Brain microvascular endothelial cell (primary cell): ENCODE data around the gene NMS.
A peak's percentile ranks its signal among the peaks of the same experiment; 100 is the strongest.

ENCODE experiments used
- DNase-seq: peaks from one replicate; pipeline ENCODE4 v3.0.0-alpha.2; 2020
- H3K27ac ChIP-seq: fragments of 250-450 bp; sonication (Bioruptor Pico); 2 replicates; pipeline ENCODE4 v1.5.1; 2020; ENCODE audit warnings: mild to moderate bottlenecking, moderate library complexity
- H3K27me3 ChIP-seq: fragments of 250-450 bp; sonication (Bioruptor Pico); replicated peaks from 2 replicates; pipeline ENCODE4 v1.5.1; 2020; ENCODE audit warnings: mild to moderate bottlenecking
- H3K36me3 ChIP-seq: fragments of 250-450 bp; sonication (Bioruptor Pico); replicated peaks from 2 replicates; pipeline ENCODE4 v1.5.1; 2020; ENCODE audit warnings: mild to moderate bottlenecking
- H3K4me3 ChIP-seq: 2 replicates; pipeline ENCODE4 v1.5.1; 2011; ENCODE audit warnings: low read depth, mild to moderate bottlenecking, control low read depth, low read length, moderate library complexity
- CTCF ChIP-seq: IDR thresholded peaks from 2 replicates; pipeline ENCODE4 v1.5.1; 2011; ENCODE audit warnings: low read depth, mild to moderate bottlenecking, moderate library complexity, low read length, control low read depth, inconsistent platforms; ENCODE audit errors: missing control alignments
- in situ Hi-C: cut with HindIII; loops from 2 replicates; pipeline ENCODE4 v1.10.0; 2017; ENCODE audit warnings: low sequenced_read_pairs, low pct_ligation_motif_present

The NMS gene

DNA sequence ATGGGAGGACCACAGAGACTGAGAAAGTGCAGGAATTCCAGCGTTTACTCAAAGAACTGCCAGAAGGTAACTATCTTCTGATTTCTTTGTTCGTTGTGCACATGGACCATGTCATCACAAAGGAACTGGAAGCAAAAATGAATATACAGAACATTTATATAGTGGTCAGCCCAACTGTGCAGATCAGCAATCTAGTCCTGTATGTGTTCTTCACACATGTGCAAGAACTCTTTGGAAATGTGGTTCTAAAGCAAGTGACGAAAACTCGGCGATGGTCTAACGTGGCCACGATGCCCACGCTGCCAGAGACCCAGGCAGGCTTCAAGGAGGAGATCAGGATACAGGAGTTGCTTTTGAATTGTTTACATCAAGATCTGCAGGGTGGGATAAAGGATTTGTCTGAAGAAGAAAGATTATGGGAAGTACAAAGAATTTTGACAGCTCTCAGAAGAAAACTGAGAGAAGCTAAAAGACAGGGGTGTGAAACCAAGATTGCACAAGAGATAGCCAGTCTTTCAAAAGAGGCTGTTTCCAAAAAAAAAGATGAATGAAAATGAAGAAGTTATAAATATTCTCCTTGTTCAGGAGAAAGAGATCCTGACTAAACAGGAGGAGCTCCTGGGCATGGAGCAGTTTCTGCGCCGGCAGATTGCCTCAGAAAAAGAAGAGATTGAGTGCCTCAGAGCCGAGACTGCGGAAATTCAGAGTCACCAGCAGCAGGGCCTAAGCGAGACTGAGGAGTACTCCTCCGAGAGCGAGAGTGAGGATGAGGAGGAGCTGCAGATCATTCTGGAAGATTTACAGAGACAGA is 44.5 kb upstream of the NMS start:
- no peaks in the 10 kb centered on the region for H3K36me3 ChIP-seq
- in situ Hi-C loops, result no loop called here
- H3K27ac ChIP-seq, result no peak overlapping the region
- H3K4me3 ChIP-seq, result no peak overlapping the region
- no peak for DNase-seq
- H3K27me3 ChIP-seq, result no peaks in the 10 kb centered on the region
- TF ChIP-seq CTCF, result no peak

DNA sequence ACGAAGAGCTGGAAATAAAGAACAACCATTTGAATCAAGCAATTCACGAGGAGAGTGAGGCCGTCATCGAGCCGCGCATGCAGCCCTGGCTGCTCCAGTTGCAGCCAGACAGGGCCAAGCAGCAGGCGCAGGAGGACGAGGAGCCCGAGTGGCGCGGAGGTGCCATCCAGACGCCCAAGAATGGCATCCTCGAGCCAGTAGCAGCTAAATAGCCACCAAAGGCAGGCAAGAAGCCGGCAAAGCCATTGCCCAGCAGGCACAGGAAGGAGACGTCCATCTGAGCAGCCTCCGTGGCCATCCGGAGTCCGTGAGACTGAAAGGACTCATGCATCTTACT is 43.9 kb upstream of the NMS start:
- H3K36me3 ChIP-seq, result no peaks in the 10 kb centered on the region

DNA sequence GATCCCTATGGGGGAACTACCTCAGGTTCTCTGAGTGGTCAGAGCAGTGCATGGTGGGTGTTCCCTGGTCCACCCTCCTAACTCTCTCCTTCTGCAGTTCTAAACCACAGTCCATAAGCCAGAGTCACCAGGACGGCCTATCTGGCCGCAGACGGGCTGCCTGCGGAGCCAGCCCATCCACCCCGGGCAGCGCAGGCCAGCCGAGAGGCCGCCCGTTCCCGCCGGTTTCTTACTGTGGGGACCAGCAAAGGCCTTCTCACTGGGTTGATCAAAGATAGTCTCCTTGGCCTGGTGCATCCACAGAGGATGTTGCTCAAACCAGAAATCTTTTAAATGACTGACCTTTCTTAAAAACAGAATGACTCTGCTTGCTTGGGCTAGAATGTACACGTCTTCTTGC is 43.2 kb upstream of the NMS start:
- DNase-seq, result no peak
- TF ChIP-seq CTCF, result no peak
- Histone ChIP-seq H3K27ac (no peak overlapping the region), H3K4me3 (no peak overlapping the region), H3K36me3 (no peaks in the 10 kb centered on the region), H3K27me3 (no peaks in the 10 kb centered on the region)
- in situ Hi-C loops, result no loop called here

More for the DNA sequence above, 43.9 kb upstream of the NMS start:
- no peak for DNase-seq
- in situ Hi-C loops, result no loop called here
- no peak overlapping the region for H3K4me3 ChIP-seq
- no peak for TF ChIP-seq CTCF
- H3K27me3 ChIP-seq, result no peaks in the 10 kb centered on the region
- H3K27ac ChIP-seq, result no peak overlapping the region

DNA sequence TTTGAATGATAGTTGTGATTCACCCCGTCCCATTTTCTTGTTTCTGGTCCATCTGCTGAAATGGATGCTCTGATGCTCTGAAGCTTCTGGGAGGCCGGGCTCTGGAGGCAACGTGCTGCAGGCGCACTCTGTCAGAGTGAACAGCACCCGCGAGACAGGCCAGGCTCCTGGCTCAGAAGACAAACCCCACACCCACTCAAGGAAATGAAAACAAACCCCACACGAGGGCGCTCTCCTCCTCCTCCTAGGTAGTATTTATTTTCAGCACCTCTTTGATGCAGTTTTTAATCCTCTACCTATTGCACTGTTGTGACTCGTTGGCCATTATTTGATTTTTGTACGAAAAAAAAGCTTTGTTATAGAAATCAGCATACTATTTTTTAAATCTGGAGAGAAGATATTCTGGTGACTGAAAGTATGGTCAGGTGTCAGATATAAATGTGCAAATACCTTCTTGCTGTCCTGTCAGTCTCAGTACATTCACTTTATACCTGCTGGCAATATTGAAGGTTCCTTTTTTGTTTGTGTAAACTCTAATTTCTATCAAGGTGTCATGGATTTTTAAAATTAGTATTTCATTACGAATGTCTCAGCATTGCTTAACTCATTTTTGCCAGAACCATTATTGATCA is 42.5 kb upstream of the NMS start:
- in situ Hi-C loops, result no loop called here
- Histone ChIP-seq H3K27ac (no peak overlapping the region), H3K36me3 (no peaks in the 10 kb centered on the region), H3K4me3 (no peak overlapping the region), H3K27me3 (no peaks in the 10 kb centered on the region)
- peak; percentile 54 for DNase-seq
- TF ChIP-seq CTCF, result peak; percentile 64

DNA sequence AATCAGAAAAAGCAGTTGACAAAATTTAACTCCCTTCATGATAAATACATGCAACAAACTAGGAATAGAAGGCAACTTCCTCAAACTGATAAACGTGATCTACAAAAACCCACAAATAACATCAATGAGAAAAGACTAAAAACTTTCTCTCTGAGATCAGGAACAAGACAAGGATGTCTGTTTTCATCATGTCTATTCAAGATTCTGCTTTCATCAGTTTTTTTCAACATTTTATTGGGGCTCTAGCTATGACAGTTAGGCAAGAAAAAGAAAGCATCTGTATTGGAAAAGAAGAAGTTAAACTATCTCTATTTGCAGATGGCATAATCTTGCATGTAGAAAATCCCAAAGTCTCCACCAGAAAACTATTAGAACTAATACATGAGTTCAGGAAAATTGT is 40.6 kb upstream of the NMS start:
- no peak for TF ChIP-seq CTCF
- DNase-seq, result no peak
- no peak overlapping the region for H3K27ac ChIP-seq
- in situ Hi-C loops, result no loop called here
- no peak overlapping the region for H3K4me3 ChIP-seq
- no peaks in the 10 kb centered on the region for H3K27me3 ChIP-seq
- no peaks in the 10 kb centered on the region for H3K36me3 ChIP-seq

DNA sequence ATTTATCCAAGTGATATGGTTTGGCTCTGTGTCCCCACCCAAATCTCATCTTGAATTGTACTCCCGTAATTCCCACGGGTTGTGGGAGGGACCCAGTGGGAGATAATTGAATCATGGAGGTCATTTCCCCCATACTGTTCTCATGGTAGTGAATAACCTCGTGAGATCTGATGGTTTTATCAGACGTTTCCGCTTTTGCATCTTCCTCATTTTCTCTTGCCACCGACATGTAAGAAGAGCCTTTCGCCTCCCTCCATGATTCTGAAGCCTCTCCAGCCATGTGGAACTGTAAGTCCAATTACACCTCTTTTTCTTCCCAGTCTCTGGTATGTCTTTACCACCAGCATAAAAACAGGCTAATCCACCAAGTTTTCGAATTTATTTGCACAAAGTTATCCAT is 32.5 kb upstream of the NMS start:
- in situ Hi-C loops, result no loop called here

More for the DNA sequence above, 32.5 kb upstream of the NMS start:
- no peak for TF ChIP-seq CTCF
- no peaks in the 10 kb centered on the region for H3K27me3 ChIP-seq
- DNase-seq, result no peak
- no peak overlapping the region for H3K27ac ChIP-seq
- H3K36me3 ChIP-seq, result no peaks in the 10 kb centered on the region
- no peak overlapping the region for H3K4me3 ChIP-seq
